K562 (cell line): ENCODE results near the gene REEP3. TPM values are rescaled to one million over a fixed set of nuclear protein-coding genes. Genes with fewer than 3 reads are reported as not detected.

Source experiments
- ATAC-seq: fragments of 200-7000 bp; cut with Tn5 transposase; 3 replicates; pipeline ENCODE4 v1.9.1; 2020; ENCODE audit warnings: moderate library complexity
- BruUV-seq: library from RNA; stranded (reverse); fragments of 400-500 nt; replicated peaks from 2 replicates; lab custom pipeline; 2021; lab: Mats Ljungman, UMichigan
- CTCF ChIA-PET: fragments of 300-600 bp; formaldehyde crosslinking; extraction: SDS; loops from one replicate; lab custom pipeline; 2021; ENCODE audit warnings: low intra/inter-chr PET ratio; lab: Yijun Ruan, JAX
- POLR2A ChIA-PET: fragments of 300-600, 350-650 bp; sonication (Branson Sonifier 250); formaldehyde crosslinking; extraction: SDS; loops from one replicate; lab custom pipeline; 2021; ENCODE audit warnings: antibody characterized with exemption, inconsistent platforms; lab: Yijun Ruan, JAX
- DNase-seq, 4 experiments: peaks; one replicate each; pipeline versions ENCODE4 v3.0.0 to v3.0.0-alpha.2; 2011 to 2018; ENCODE audit warnings: low spot score in 3 of 4, mixed read lengths in 3 of 4; ENCODE audit errors: extremely low read depth in 1 of 4
- FAIRE-seq: peaks from 2 replicates; lab custom pipeline; 2011; peaks lifted over from hg19 to GRCh38; lab: Jason Lieb, UNC
- H2AFZ ChIP-seq: 2 replicates; pipeline ENCODE4 v1.6.0; 2011; ENCODE audit warnings: low read depth, low read length, control low read depth, inconsistent platforms
- H3K27ac ChIP-seq: fragments of 200-600 bp; 3 replicates; pipeline ENCODE4 v1.8.0; 2011; ENCODE audit warnings: low read depth, mild to moderate bottlenecking, control low read depth, inconsistent platforms, low read length, moderate library complexity, mixed read lengths; ENCODE audit errors: extremely low read depth
- H3K27me3 ChIP-seq, 2 experiments: fragments of 300-600 bp in 1 of 2; 2 replicates in 1 of 2; 3 replicates in 1 of 2; pipeline versions ENCODE4 v1.6.0 to v1.8.0; 2011; ENCODE audit warnings: inconsistent platforms in 2 of 2, low read length in 2 of 2, mild to moderate bottlenecking in 1 of 2, mixed read lengths in 1 of 2, moderate library complexity in 1 of 2; ENCODE audit not compliant: control insufficient read depth in 2 of 2, insufficient read depth in 2 of 2
- H3K36me3 ChIP-seq: fragments of 300-600 bp; 3 replicates; pipeline ENCODE4 v1.8.0; 2011; ENCODE audit warnings: mild to moderate bottlenecking, low read length, inconsistent platforms; ENCODE audit not compliant: control insufficient read depth, insufficient read depth
- H3K4me1 ChIP-seq, 2 experiments: fragments of 200-600 bp in 1 of 2; replicated peaks in 1 of 2; 2 replicates in 1 of 2; 3 replicates in 1 of 2; pipeline versions ENCODE4 v1.5.1 to v1.8.0; 2011; ENCODE audit warnings: inconsistent platforms in 2 of 2, low read length in 2 of 2, mild to moderate bottlenecking in 1 of 2, mixed read lengths in 1 of 2, moderate library complexity in 1 of 2; ENCODE audit not compliant: control insufficient read depth in 2 of 2, insufficient read depth in 2 of 2
- H3K4me2 ChIP-seq: 2 replicates; pipeline ENCODE4 v1.6.1; 2011; ENCODE audit warnings: low read length, control low read depth, inconsistent platforms, mixed read lengths; ENCODE audit not compliant: insufficient read depth
- H3K4me3 ChIP-seq: fragments of 200-600 bp; sonication (generic), shearing (Covaris generic); 2 replicates; pipeline ENCODE4 v1.5.1; 2016; ENCODE audit warnings: control low read depth, inconsistent platforms
- H3K79me2 ChIP-seq: fragments of 200-600 bp; 3 replicates; pipeline ENCODE4 v1.8.0; 2011; ENCODE audit warnings: low read length, inconsistent platforms; ENCODE audit not compliant: control insufficient read depth, insufficient read depth
- H3K9ac ChIP-seq, 2 experiments: 2 replicates each; pipeline versions ENCODE4 v1.6.0 to v1.6.1; 2011; ENCODE audit warnings: low read depth in 2 of 2, low read length in 2 of 2, control low read depth in 1 of 2, inconsistent platforms in 1 of 2, mild to moderate bottlenecking in 1 of 2, mixed read lengths in 1 of 2; ENCODE audit not compliant: insufficient read depth in 1 of 2
- H3K9me1 ChIP-seq: one replicate; pipeline ENCODE4 v1.6.0; 2011; ENCODE audit warnings: inconsistent platforms, mild to moderate bottlenecking, low read length, moderate library complexity; ENCODE audit not compliant: control insufficient read depth, insufficient read depth
- H3K9me3 ChIP-seq: replicated peaks from 2 replicates; pipeline ENCODE4 v1.5.1; 2011; ENCODE audit warnings: low read depth, low read length, inconsistent platforms; ENCODE audit not compliant: control insufficient read depth, insufficient read depth
- H4K20me1 ChIP-seq: replicated peaks from 2 replicates; pipeline ENCODE4 v1.6.1; 2011; ENCODE audit warnings: low read length, inconsistent platforms, mixed read lengths; ENCODE audit not compliant: control insufficient read depth, insufficient read depth
- CCNT2 ChIP-seq: IDR thresholded peaks from 2 replicates; pipeline ENCODE4 v1.6.1; 2011; ENCODE audit warnings: borderline replicate concordance, low read depth, mild to moderate bottlenecking, moderate library complexity, mixed read lengths, low read length; ENCODE audit not compliant: insufficient read length; ENCODE audit errors: extremely low read depth
- CREB3 ChIP-seq: fragments of 450-650 bp; conservative IDR thresholded peaks from 2 replicates; pipeline ENCODE4 v1.6.1; 2016; ENCODE audit warnings: missing genetic modification characterization, low read depth, mild to moderate bottlenecking, missing compliant biosample characterization, moderate library complexity
- KLF6 ChIP-seq: fragments of 250-450 bp; sonication (Bioruptor Pico); IDR thresholded peaks from 2 replicates; pipeline ENCODE4 v1.4.0; 2020; ENCODE audit warnings: mild to moderate bottlenecking, moderate library complexity, borderline replicate concordance
- NFXL1 ChIP-seq: fragments of 450-650 bp; formaldehyde crosslinking; IDR thresholded peaks from 2 replicates; pipeline ENCODE4 v1.4.0; 2021; ENCODE audit warnings: mild to moderate bottlenecking
- in situ Hi-C: fragments of 300-500 bp; cut with MboI; formaldehyde crosslinking; loops from 4 replicates; pipeline ENCODE4 v1.15.0; 2018; ENCODE audit warnings: inconsistent platforms, mixed read lengths
- intact Hi-C: fragments of 100-400 bp; cut with micrococcal nuclease; formaldehyde crosslinking; loops from 2 replicates; pipeline ENCODE4 v1.14.2; 2022
- polyA plus RNA-seq, 8 experiments: library from polyadenylated mRNA; depleted of rRNA in 4 of 8; stranded (reverse) in 5 of 8; unstranded in 3 of 8; fragments of >200 nt; fragmentation: Nextera tagmentation in 2 of 8; fragmentation: Illumina TruSeq in 1 of 8; extraction: Ambion mirVana in 2 of 8; extraction: Trizol in 1 of 8; gene quantifications; 2 replicates each; pipeline versions ENCODE4 v1.2.1 to v1.2.3, GENCODE V29; 2011 to 2014; ENCODE audit warnings: inconsistent platforms in 1 of 8, missing spikeins in 1 of 8
- total RNA-seq, 7 experiments: library from RNA; depleted of rRNA in 6 of 7; stranded (reverse); fragments of >200 nt in 6 of 7; fragmentation: Illumina TruSeq in 2 of 7; extraction: Trizol in 2 of 7; gene quantifications; 2 replicates each; pipeline versions ENCODE4 v1.2.1 to v1.2.3, GENCODE V29; 2011 to 2021; ENCODE audit warnings: low replicate concordance in 1 of 7
- TF ChIP-seq, protein P1 (sequence below): sonication (generic); formaldehyde crosslinking; IDR thresholded peaks from 2 replicates; pipeline ENCODE4 v1.8.0; 2022; ENCODE audit warnings: mild to moderate bottlenecking, low read depth, missing genetic modification reagents
- TF ChIP-seq, protein P2 (sequence below): sonication (generic); formaldehyde crosslinking; IDR thresholded peaks from 2 replicates; pipeline ENCODE4 v1.8.1; 2023; ENCODE audit warnings: mild to moderate bottlenecking, missing genetic modification reagents

REEP3 gene
- total and polyA plus RNA-seq, 9 of the 15 experiments (the other 6 are each of a cell fraction or from before 2014, with no cell fraction given): 3.4 to 13.4 (median 9.2) TPM

DNA sequence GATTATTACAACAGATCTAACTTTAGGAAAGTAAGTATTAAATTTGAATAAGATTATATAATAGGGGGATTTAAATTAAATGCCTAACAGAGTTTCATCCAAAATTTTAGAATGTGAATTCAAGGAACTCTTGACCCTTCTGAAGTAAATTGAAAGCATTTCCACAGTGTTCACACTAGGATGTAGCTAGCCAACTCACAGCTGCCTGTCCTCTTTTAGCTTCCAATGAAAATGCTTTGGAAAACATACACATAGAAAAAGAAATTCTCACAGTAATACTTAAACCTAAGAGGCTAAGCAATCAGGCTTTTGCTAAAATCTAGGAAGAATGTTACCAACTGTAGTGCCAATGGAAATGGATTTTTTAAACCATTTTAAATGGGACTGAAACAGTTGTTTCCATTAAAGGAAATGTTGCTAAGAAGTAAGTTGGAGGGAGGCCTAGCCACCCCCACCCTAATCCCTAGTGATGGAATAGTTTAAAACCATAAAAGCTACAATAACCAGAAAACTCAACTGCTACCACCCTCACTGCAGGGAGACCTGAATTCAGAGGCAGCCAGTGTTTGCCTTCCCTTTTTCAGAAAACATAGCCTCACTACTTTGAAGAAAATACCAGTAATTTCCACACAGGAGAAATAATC is 58.3 kb downstream of the REEP3 start:
- CTCF ChIA-PET: no interaction called here
- no peak for ATAC-seq
- in situ Hi-C loops (no loop called here), intact Hi-C loops (no loop called here)
- H3K36me3 ChIP-seq: peaks cover 6% of the 10 kb centered on the region; the same call in 1 of the 3 replicates
- no peak overlapping the region for H3K4me3 ChIP-seq
- no peaks in the 10 kb centered on the region for H4K20me1 ChIP-seq
- TF ChIP-seq, protein P1, sequence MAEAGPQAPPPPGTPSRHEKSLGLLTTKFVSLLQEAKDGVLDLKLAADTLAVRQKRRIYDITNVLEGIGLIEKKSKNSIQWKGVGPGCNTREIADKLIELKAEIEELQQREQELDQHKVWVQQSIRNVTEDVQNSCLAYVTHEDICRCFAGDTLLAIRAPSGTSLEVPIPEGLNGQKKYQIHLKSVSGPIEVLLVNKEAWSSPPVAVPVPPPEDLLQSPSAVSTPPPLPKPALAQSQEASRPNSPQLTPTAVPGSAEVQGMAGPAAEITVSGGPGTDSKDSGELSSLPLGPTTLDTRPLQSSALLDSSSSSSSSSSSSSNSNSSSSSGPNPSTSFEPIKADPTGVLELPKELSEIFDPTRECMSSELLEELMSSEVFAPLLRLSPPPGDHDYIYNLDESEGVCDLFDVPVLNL (CRISPR knock-in tag): no peak
- TF ChIP-seq CREB3 (no peak), KLF6 (CRISPR knock-in tag) (no peak), NFXL1 (CRISPR knock-in tag) (no peak), CCNT2 (no peak)
- TF ChIP-seq, protein P2, sequence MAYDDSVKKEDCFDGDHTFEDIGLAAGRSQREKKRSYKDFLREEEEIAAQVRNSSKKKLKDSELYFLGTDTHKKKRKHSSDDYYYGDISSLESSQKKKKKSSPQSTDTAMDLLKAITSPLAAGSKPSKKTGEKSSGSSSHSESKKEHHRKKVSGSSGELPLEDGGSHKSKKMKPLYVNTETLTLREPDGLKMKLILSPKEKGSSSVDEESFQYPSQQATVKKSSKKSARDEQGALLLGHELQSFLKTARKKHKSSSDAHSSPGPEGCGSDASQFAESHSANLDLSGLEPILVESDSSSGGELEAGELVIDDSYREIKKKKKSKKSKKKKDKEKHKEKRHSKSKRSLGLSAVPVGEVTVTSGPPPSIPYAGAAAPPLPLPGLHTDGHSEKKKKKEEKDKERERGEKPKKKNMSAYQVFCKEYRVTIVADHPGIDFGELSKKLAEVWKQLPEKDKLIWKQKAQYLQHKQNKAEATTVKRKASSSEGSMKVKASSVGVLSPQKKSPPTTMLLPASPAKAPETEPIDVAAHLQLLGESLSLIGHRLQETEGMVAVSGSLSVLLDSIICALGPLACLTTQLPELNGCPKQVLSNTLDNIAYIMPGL: no peak
- FAIRE-seq: no peak
- H3K79me2 ChIP-seq: peaks cover 6% of the 10 kb centered on the region; the same call in 2 of the 3 replicates
- no peak overlapping the region for H3K27ac ChIP-seq
- no peak overlapping the region for H2AFZ ChIP-seq
- H3K4me2 ChIP-seq: no peak overlapping the region
- no peak overlapping the region for H3K9ac ChIP-seq
- H3K9me1 ChIP-seq: no peaks in the 10 kb centered on the region
- no peak for DNase-seq
- POLR2A ChIA-PET: interaction anchor here (0.6 kb wide), 1 partner anchor 63 kb away, joined by 3 read pairs; no protein-coding TSS in a partner anchor
- BruUV-seq: no TSS peak
- peaks cover 6 to 11% of the 10 kb centered on the region in 2 experiments; a peak in 4 of 5 replicates for H3K4me1 ChIP-seq
- H3K27me3 ChIP-seq: no peaks in the 10 kb centered on the region
- no peaks in the 10 kb centered on the region for H3K9me3 ChIP-seq
